H1 (cell line): Measurements from ENCODE around the gene CHST13. TPM values are rescaled to one million over a fixed set of nuclear protein-coding genes. Genes with fewer than 3 reads are reported as not detected.
A peak's percentile ranks its signal among the peaks of the same experiment; 100 is the strongest.

Experiments used
- CTCF ChIA-PET: fragments of 300-600 bp; sonication (Branson Sonifier 250); formaldehyde crosslinking; loops from one replicate; lab custom pipeline; 2021; ENCODE audit not compliant: partially characterized antibody; lab: Charles Lee
- POLR2A ChIA-PET: fragments of 300-600 bp; sonication (Branson Sonifier 250); formaldehyde crosslinking; loops from one replicate; lab custom pipeline; 2021; ENCODE audit warnings: inconsistent platforms; ENCODE audit not compliant: partially characterized antibody; lab: Charles Lee
- DNase-seq, 2 experiments: peaks; one replicate each; pipeline versions ENCODE4 v3.0.0 to v3.0.0-alpha.2; 2010 to 2022; ENCODE audit warnings: low spot score in 2 of 2, low read depth in 1 of 2, mixed read lengths in 1 of 2
- FAIRE-seq: peaks from 2 replicates; lab custom pipeline; 2011; peaks lifted over from hg19 to GRCh38; lab: Jason Lieb, UNC
- H2AFZ ChIP-seq: 2 replicates; pipeline ENCODE4 v1.8.1; 2012; ENCODE audit warnings: low read length, inconsistent platforms
- H2AK5ac ChIP-seq: 2 replicates; pipeline ENCODE4 v1.6.1; 2013; ENCODE audit warnings: low read depth, low read length
- H2BK120ac ChIP-seq: replicated peaks from 2 replicates; pipeline ENCODE3; 2013; ENCODE audit warnings: low read depth, low read length, inconsistent platforms
- H2BK12ac ChIP-seq: 2 replicates; pipeline ENCODE4 v1.6.1; 2013; ENCODE audit warnings: low read depth, low read length
- H2BK15ac ChIP-seq: 2 replicates; pipeline ENCODE4 v1.6.1; 2013; ENCODE audit warnings: low read length
- H2BK20ac ChIP-seq: 2 replicates; pipeline ENCODE4 v1.6.1; 2013; ENCODE audit warnings: low read length
- H2BK5ac ChIP-seq: 2 replicates; pipeline ENCODE4 v1.6.1; 2013; ENCODE audit warnings: low read depth, low read length
- H3K14ac ChIP-seq: 2 replicates; pipeline ENCODE4 v1.6.1; 2013; ENCODE audit warnings: inconsistent platforms; ENCODE audit not compliant: insufficient read length
- H3K18ac ChIP-seq: 2 replicates; pipeline ENCODE4 v1.6.1; 2013; ENCODE audit warnings: low read length; ENCODE audit errors: extremely low read depth
- H3K23ac ChIP-seq: 2 replicates; pipeline ENCODE4 v1.6.1; 2013; ENCODE audit warnings: inconsistent platforms; ENCODE audit not compliant: insufficient read length
- H3K23me2 ChIP-seq: 2 replicates; pipeline ENCODE4 v1.6.1; 2013; ENCODE audit warnings: low read depth, low read length
- H3K27ac ChIP-seq: 2 replicates; pipeline ENCODE4 v1.6.1; 2011; ENCODE audit warnings: low read depth, low read length, inconsistent platforms
- H3K27me3 ChIP-seq, 4 experiments: replicated peaks in 1 of 4; 1 replicate in 1 of 4; 2 replicates in 3 of 4; pipeline versions ENCODE4 v1.6.1 to v1.8.1; 2011 to 2013; ENCODE audit warnings: low read length in 3 of 4, mild to moderate bottlenecking in 3 of 4, inconsistent platforms in 2 of 4, mixed read lengths in 2 of 4, moderate library complexity in 1 of 4; ENCODE audit not compliant: control insufficient read depth in 3 of 4, insufficient read depth in 3 of 4; ENCODE audit errors: extremely low read depth in 1 of 4
- H3K36me3 ChIP-seq, 4 experiments: 2 replicates each; pipeline versions ENCODE4 v1.6.1 to v1.8.1; 2011 to 2013; ENCODE audit warnings: mild to moderate bottlenecking in 4 of 4, low read length in 3 of 4, moderate library complexity in 2 of 4, control low read depth in 1 of 4, inconsistent platforms in 1 of 4; ENCODE audit not compliant: insufficient read depth in 4 of 4, control insufficient read depth in 2 of 4
- H3K4ac ChIP-seq: replicated peaks from 2 replicates; pipeline ENCODE3; 2013; ENCODE audit warnings: low read length, low read depth, mixed read lengths, inconsistent platforms; ENCODE audit not compliant: insufficient read length
- H3K4me1 ChIP-seq, 4 experiments: replicated peaks in 1 of 4; 1 replicate in 1 of 4; 2 replicates in 3 of 4; pipeline versions ENCODE4 v1.6.1 to v1.8.1; 2011 to 2013; ENCODE audit warnings: low read length in 3 of 4, inconsistent platforms in 2 of 4, mixed read lengths in 1 of 4; ENCODE audit not compliant: insufficient read depth in 4 of 4, control insufficient read depth in 3 of 4
- H3K4me2 ChIP-seq, 2 experiments: 2 replicates each; pipeline versions ENCODE4 v1.6.1 to v1.8.1; 2011 to 2013; ENCODE audit warnings: low read depth in 2 of 2, low read length in 2 of 2, control low read depth in 1 of 2, inconsistent platforms in 1 of 2, mild to moderate bottlenecking in 1 of 2; ENCODE audit not compliant: insufficient read depth in 1 of 2
- H3K4me3 ChIP-seq, 4 experiments: fragments of 200-600, 300-600 bp in 1 of 4; sonication (generic), shearing (Covaris generic), sonication (Bioruptor Twin) in 1 of 4; 2 replicates each; pipeline versions ENCODE4 v1.5.1 to v1.8.1; 2011 to 2016; ENCODE audit warnings: low read length in 4 of 4, low read depth in 3 of 4, control low read depth in 2 of 4, inconsistent platforms in 2 of 4, mild to moderate bottlenecking in 2 of 4, mixed read lengths in 1 of 4, moderate library complexity in 1 of 4; ENCODE audit not compliant: insufficient read depth in 2 of 4; ENCODE audit errors: extremely low read depth in 1 of 4
- H3K56ac ChIP-seq: replicated peaks from 2 replicates; pipeline ENCODE3; 2013; ENCODE audit warnings: low read depth, mild to moderate bottlenecking, mixed read lengths, low read length, inconsistent platforms; ENCODE audit not compliant: insufficient read length
- H3K79me1 ChIP-seq: 2 replicates; pipeline ENCODE4 v1.6.1; 2013; ENCODE audit warnings: low read depth, low read length, control low read depth
- H3K79me2 ChIP-seq, 2 experiments: 2 replicates each; pipeline versions ENCODE4 v1.6.1 to v1.8.1; 2012 to 2013; ENCODE audit warnings: low read length in 2 of 2, mild to moderate bottlenecking in 2 of 2, inconsistent platforms in 1 of 2; ENCODE audit not compliant: insufficient read depth in 2 of 2, control insufficient read depth in 1 of 2
- H3K9ac ChIP-seq, 4 experiments: replicated peaks in 1 of 4; 1 replicate in 1 of 4; 2 replicates in 3 of 4; pipeline versions ENCODE4 v1.6.1 to v1.8.1; 2011 to 2013; ENCODE audit warnings: low read depth in 3 of 4, low read length in 3 of 4, control low read depth in 2 of 4, mild to moderate bottlenecking in 2 of 4, moderate library complexity in 2 of 4, inconsistent platforms in 1 of 4; ENCODE audit errors: extremely low read depth in 1 of 4
- H3K9me3 ChIP-seq, 2 experiments: 2 replicates each; pipeline versions ENCODE4 v1.6.1 to v1.8.1; 2012 to 2013; ENCODE audit warnings: mild to moderate bottlenecking in 2 of 2, moderate library complexity in 2 of 2, control low read depth in 1 of 2, inconsistent platforms in 1 of 2, low read depth in 1 of 2, low read length in 1 of 2, mixed read lengths in 1 of 2; ENCODE audit not compliant: insufficient read depth in 2 of 2
- H4K20me1 ChIP-seq, 2 experiments: replicated peaks in 1 of 2; 2 replicates each; pipeline versions ENCODE3 to v1.8.1; 2011 to 2013; ENCODE audit warnings: inconsistent platforms in 2 of 2, low read length in 2 of 2, mild to moderate bottlenecking in 1 of 2; ENCODE audit not compliant: insufficient read depth in 2 of 2, control insufficient read depth in 1 of 2
- H4K5ac ChIP-seq: 2 replicates; pipeline ENCODE4 v1.6.1; 2013; ENCODE audit warnings: low read length, low read depth, mixed read lengths, inconsistent platforms; ENCODE audit not compliant: insufficient read length
- H4K8ac ChIP-seq: 2 replicates; pipeline ENCODE4 v1.8.0; 2013; ENCODE audit warnings: mild to moderate bottlenecking, moderate library complexity, low read length, inconsistent platforms; ENCODE audit not compliant: insufficient read depth; ENCODE audit errors: extremely low read depth
- H4K91ac ChIP-seq: replicated peaks from 2 replicates; pipeline ENCODE3; 2013; ENCODE audit warnings: low read length, mixed read lengths, inconsistent platforms; ENCODE audit not compliant: insufficient read length
- RAD21 ChIP-seq, 2 experiments: IDR thresholded peaks in 1 of 2; conservative IDR thresholded peaks in 1 of 2; 2 replicates each; pipeline ENCODE4 v1.6.1; 2011; ENCODE audit warnings: low read depth in 2 of 2, low read length in 2 of 2, improper control_type of control experiment in 1 of 2, inconsistent platforms in 1 of 2, mild to moderate bottlenecking in 1 of 2, moderate library complexity in 1 of 2
- RBBP5 ChIP-seq: IDR thresholded peaks from 2 replicates; pipeline ENCODE4 v1.7.1; 2012; ENCODE audit warnings: low read depth, mild to moderate bottlenecking, inconsistent platforms, low read length, moderate library complexity, borderline replicate concordance
- WGBS, 2 experiments: shearing (Covaris generic) in 1 of 2; methylation state at CpG; one replicate each; pipeline versions ENCODE4 v1.1.6 to v1.1.7; 2013 to 2015; ENCODE audit warnings: low lambda C conversion rate in 2 of 2, mixed read lengths in 2 of 2, inconsistent platforms in 1 of 2, low coverage in 1 of 2, missing lambda C conversion rate in 1 of 2; ENCODE audit not compliant: insufficient replicate concordance in 2 of 2, insufficient coverage in 1 of 2, insufficient read length in 1 of 2; ENCODE audit errors: extremely low coverage in 1 of 2, missing lambda C conversion rate in 1 of 2; 5-methylcytosine and 5-hydroxymethylcytosine counted together
- polyA plus RNA-seq, 7 experiments: library from polyadenylated mRNA; depleted of rRNA in 3 of 7; stranded (reverse) in 5 of 7; unstranded in 2 of 7; fragments of >200 nt in 5 of 7; fragments of 200-250 nt in 2 of 7; gene quantifications; 1 replicate in 5 of 7; 2 replicates in 1 of 7; 4 replicates in 1 of 7; pipeline versions ENCODE4 v1.2.1 to v1.2.3, GENCODE V29; 2011 to 2013; ENCODE audit warnings: missing spikeins in 2 of 7, mixed read lengths in 2 of 7
- total RNA-seq: library from RNA; stranded (reverse); fragmentation: NEBNext Ultra II Directional; extraction: Animal tissue kit (Norgen Biotek cat#: 25700); gene quantifications from 2 replicates; pipeline ENCODE4 v1.2.1, GENCODE V29; 2021
- TF ChIP-seq, protein P1 (sequence below), 3 experiments: IDR thresholded peaks; 1 replicate in 2 of 3; 2 replicates in 1 of 3; pipeline versions ENCODE4 v1.5.1 to v1.6.1; 2011; ENCODE audit warnings: low read length in 3 of 3, mild to moderate bottlenecking in 3 of 3, inconsistent platforms in 2 of 3, low read depth in 1 of 3, moderate library complexity in 1 of 3; ENCODE audit not compliant: insufficient read depth in 1 of 3; ENCODE audit errors: control extremely low read depth in 1 of 3

CHST13 gene
- total and polyA plus RNA-seq, 2 of the 8 experiments (the other 6 are each of a cell fraction or from before 2014, with no cell fraction given) = 5.4 to 11.7 TPM

GRCh38 chr3:126567696-126568438 is 43.9 kb downstream of the CHST13 start:
- FAIRE-seq (no peak), DNase-seq (peak in 1 of 2 experiments; percentile 45)
- no peaks in the 10 kb centered on the region; a peak in 1 of 7 replicates for H3K27me3 ChIP-seq
- H2BK12ac ChIP-seq = no peak overlapping the region
- H4K8ac ChIP-seq = no peak overlapping the region
- no peak overlapping the region for H2AK5ac ChIP-seq
- peaks cover 0 to 4% (median 1%) of the 10 kb centered on the region in 4 experiments; a peak in 2 of 7 replicates for H3K4me1 ChIP-seq
- H2BK120ac ChIP-seq = no peak overlapping the region
- no peak overlapping the region for H3K27ac ChIP-seq
- H2AFZ ChIP-seq = no peak overlapping the region
- no peak overlapping the region for H3K4me2 ChIP-seq
- H2BK20ac ChIP-seq = no peak overlapping the region
- POLR2A ChIA-PET = no interaction called here
- H3K79me1 ChIP-seq = no peaks in the 10 kb centered on the region
- H3K9me3 ChIP-seq = no peaks in the 10 kb centered on the region
- H3K9ac ChIP-seq = no peak overlapping the region
- H3K79me2 ChIP-seq = no peaks in the 10 kb centered on the region
- H3K36me3 ChIP-seq = no peaks in the 10 kb centered on the region
- CTCF ChIA-PET = interaction anchor here (1.3 to 2.3 kb wide), 2 partner anchors 21 to 77 kb away, joined by 4 to 7 read pairs; no protein-coding TSS in a partner anchor
- no peaks in the 10 kb centered on the region for H3K23me2 ChIP-seq
- H3K14ac ChIP-seq = no peak overlapping the region
- no peak overlapping the region for H3K56ac ChIP-seq
- H3K23ac ChIP-seq = no peak overlapping the region
- no peak overlapping the region for H4K5ac ChIP-seq
- H2BK5ac ChIP-seq = no peak overlapping the region
- 71% methylated on average over 10 of the region's 10 CpGs; no CpG with 5 or more reads in 1 of the 2 experiments for WGBS, 2 experiments
- H3K4ac ChIP-seq = no peak overlapping the region
- no peak overlapping the region for H3K18ac ChIP-seq
- no peak overlapping the region for H3K4me3 ChIP-seq
- TF ChIP-seq RAD21 (IDR thresholded peaks at IDR 0.05 in 1 of 2, conservative IDR thresholded peaks at IDR 0.05 in 1 of 2; ENCODE audit: low read depth in 2 of 2, low read length in 2 of 2) (peak; percentile 49 to 62), RBBP5 (no peak)
- TF ChIP-seq, protein P1, sequence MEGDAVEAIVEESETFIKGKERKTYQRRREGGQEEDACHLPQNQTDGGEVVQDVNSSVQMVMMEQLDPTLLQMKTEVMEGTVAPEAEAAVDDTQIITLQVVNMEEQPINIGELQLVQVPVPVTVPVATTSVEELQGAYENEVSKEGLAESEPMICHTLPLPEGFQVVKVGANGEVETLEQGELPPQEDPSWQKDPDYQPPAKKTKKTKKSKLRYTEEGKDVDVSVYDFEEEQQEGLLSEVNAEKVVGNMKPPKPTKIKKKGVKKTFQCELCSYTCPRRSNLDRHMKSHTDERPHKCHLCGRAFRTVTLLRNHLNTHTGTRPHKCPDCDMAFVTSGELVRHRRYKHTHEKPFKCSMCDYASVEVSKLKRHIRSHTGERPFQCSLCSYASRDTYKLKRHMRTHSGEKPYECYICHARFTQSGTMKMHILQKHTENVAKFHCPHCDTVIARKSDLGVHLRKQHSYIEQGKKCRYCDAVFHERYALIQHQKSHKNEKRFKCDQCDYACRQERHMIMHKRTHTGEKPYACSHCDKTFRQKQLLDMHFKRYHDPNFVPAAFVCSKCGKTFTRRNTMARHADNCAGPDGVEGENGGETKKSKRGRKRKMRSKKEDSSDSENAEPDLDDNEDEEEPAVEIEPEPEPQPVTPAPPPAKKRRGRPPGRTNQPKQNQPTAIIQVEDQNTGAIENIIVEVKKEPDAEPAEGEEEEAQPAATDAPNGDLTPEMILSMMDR (IDR thresholded peaks at IDR 0.05; ENCODE audit: control extremely low read depth in 1 of 3, insufficient read depth in 1 of 3, low read depth in 1 of 3, low read length in 3 of 3) = peak; percentile 36 to 54 (median 38); a peak in 3 of 4 replicates
- H2BK15ac ChIP-seq = no peak overlapping the region
- H4K20me1 ChIP-seq = no peaks in the 10 kb centered on the region
- H4K91ac ChIP-seq = no peak overlapping the region
